Muscle layer of duodenum (tissue), 2 donors: ENCODE measurements around the gene IGSF3.

Experiments used
- H3K27ac ChIP-seq: one replicate; pipeline ENCODE4 v1.7.0; 2013; ENCODE audit warnings: mild to moderate bottlenecking, low read length
- H3K27me3 ChIP-seq: one replicate; pipeline ENCODE4 v1.7.0; 2013; ENCODE audit warnings: low read depth, mild to moderate bottlenecking, control low read depth, low read length
- H3K36me3 ChIP-seq, 2 donors: one replicate each; pipeline ENCODE4 v1.7.0; 2013; ENCODE audit warnings: low read length in 2 of 2, control low read depth in 1 of 2, mild to moderate bottlenecking in 1 of 2; ENCODE audit not compliant: insufficient read depth in 2 of 2, control insufficient read depth in 1 of 2
- H3K4me1 ChIP-seq, 2 donors: one replicate each; pipeline ENCODE4 v1.7.0; 2013; ENCODE audit warnings: low read length in 2 of 2, mild to moderate bottlenecking in 2 of 2, control low read depth in 1 of 2, moderate library complexity in 1 of 2; ENCODE audit not compliant: insufficient read depth in 2 of 2, control insufficient read depth in 1 of 2
- H3K4me3 ChIP-seq, 2 donors: one replicate each; pipeline ENCODE4 v1.7.0; 2013; ENCODE audit warnings: low read length in 2 of 2, low read depth in 1 of 2, mild to moderate bottlenecking in 1 of 2
- H3K9me3 ChIP-seq, 2 donors: one replicate each; pipeline ENCODE4 v1.7.0; 2013; ENCODE audit warnings: low read length in 2 of 2, control low read depth in 1 of 2, mild to moderate bottlenecking in 1 of 2; ENCODE audit not compliant: control insufficient read depth in 1 of 2
- donor health status: healthy.

The IGSF3 gene

GRCh38 chr1:116704278-116704677 lies 36.7 kb upstream of the IGSF3 start:
- no peak overlapping the region for H3K27ac ChIP-seq
- H3K4me1 ChIP-seq, result peaks cover 0 to 12% of the 10 kb centered on the region in 2 donors
- H3K4me3 ChIP-seq, result no peak overlapping the region

GRCh38 chr1:116699605-116700004 lies 32.1 kb upstream of the IGSF3 start:
- Histone ChIP-seq H3K27ac (no peak overlapping the region), H3K4me3 (no peak overlapping the region), H3K4me1 (peaks cover 0 to 11% of the 10 kb centered on the region in 2 donors), H3K9me3 (no peaks in the 10 kb centered on the region), H3K27me3 (no peaks in the 10 kb centered on the region), H3K36me3 (no peaks in the 10 kb centered on the region)

More at GRCh38 chr1:116704278-116704677, 36.7 kb upstream of the IGSF3 start:
- H3K36me3 ChIP-seq, result no peaks in the 10 kb centered on the region
- no peaks in the 10 kb centered on the region for H3K27me3 ChIP-seq
- H3K9me3 ChIP-seq, result no peaks in the 10 kb centered on the region

- H3K27me3 ChIP-seq, result no peaks in the 10 kb centered on the region
- no peaks in the 10 kb centered on the region for H3K36me3 ChIP-seq
- H3K4me3 ChIP-seq, result no peak overlapping the region
- peaks cover 0 to 3% of the 10 kb centered on the region in 2 donors for H3K4me1 ChIP-seq
- H3K9me3 ChIP-seq, result no peaks in the 10 kb centered on the region
- no peak overlapping the region for H3K27ac ChIP-seq
Observed at GRCh38 chr1:116698244-116698595, 30.7 kb upstream of the IGSF3 start.

- Histone ChIP-seq H3K9me3 (no peaks in the 10 kb centered on the region), H3K36me3 (no peaks in the 10 kb centered on the region), H3K27ac (no peak overlapping the region), H3K27me3 (no peaks in the 10 kb centered on the region), H3K4me1 (peaks cover 0 to 3% of the 10 kb centered on the region in 2 donors), H3K4me3 (no peak overlapping the region)
Observed at GRCh38 chr1:116697548-116698243, 30.2 kb upstream of the IGSF3 start.

GRCh38 chr1:116694524-116694923 lies 27.0 kb upstream of the IGSF3 start:
- H3K27ac ChIP-seq, result no peak overlapping the region
- no peaks in the 10 kb centered on the region for H3K9me3 ChIP-seq
- peaks cover 0 to 16% of the 10 kb centered on the region in 2 donors for H3K4me1 ChIP-seq
- H3K4me3 ChIP-seq, result no peak overlapping the region
- no peaks in the 10 kb centered on the region for H3K27me3 ChIP-seq
- no peaks in the 10 kb centered on the region for H3K36me3 ChIP-seq

- Histone ChIP-seq H3K4me1 (peaks cover 0 to 16% of the 10 kb centered on the region in 2 donors), H3K27ac (no peak overlapping the region), H3K9me3 (no peaks in the 10 kb centered on the region), H3K4me3 (no peak overlapping the region), H3K36me3 (no peaks in the 10 kb centered on the region), H3K27me3 (no peaks in the 10 kb centered on the region)
Observed at GRCh38 chr1:116693759-116694480, 26.4 kb upstream of the IGSF3 start.

GRCh38 chr1:116692879-116693278 lies 25.3 kb upstream of the IGSF3 start:
- no peaks in the 10 kb centered on the region for H3K9me3 ChIP-seq
- no peaks in the 10 kb centered on the region for H3K27me3 ChIP-seq
- H3K4me3 ChIP-seq, result no peak overlapping the region
- H3K4me1 ChIP-seq, result peaks cover 0 to 16% of the 10 kb centered on the region in 2 donors
- no peak overlapping the region for H3K27ac ChIP-seq
- no peaks in the 10 kb centered on the region for H3K36me3 ChIP-seq

- Histone ChIP-seq H3K9me3 (no peaks in the 10 kb centered on the region), H3K4me3 (no peak overlapping the region), H3K27ac (no peak overlapping the region), H3K27me3 (no peaks in the 10 kb centered on the region), H3K4me1 (peaks cover 0 to 13% of the 10 kb centered on the region in 2 donors), H3K36me3 (no peaks in the 10 kb centered on the region)
Observed at GRCh38 chr1:116690849-116691406, 23.4 kb upstream of the IGSF3 start.

GRCh38 chr1:116690396-116690848 lies 22.9 kb upstream of the IGSF3 start:
- Histone ChIP-seq H3K27ac (no peak overlapping the region), H3K9me3 (no peaks in the 10 kb centered on the region), H3K27me3 (no peaks in the 10 kb centered on the region), H3K36me3 (no peaks in the 10 kb centered on the region), H3K4me3 (no peak overlapping the region), H3K4me1 (peaks cover 0 to 13% of the 10 kb centered on the region in 2 donors)

- H3K4me1 ChIP-seq, result peaks cover 0 to 13% of the 10 kb centered on the region in 2 donors
- no peak overlapping the region for H3K4me3 ChIP-seq
- H3K9me3 ChIP-seq, result no peaks in the 10 kb centered on the region
- no peak overlapping the region for H3K27ac ChIP-seq
- H3K36me3 ChIP-seq, result no peaks in the 10 kb centered on the region
- H3K27me3 ChIP-seq, result no peaks in the 10 kb centered on the region
Observed at GRCh38 chr1:116686723-116687352, 19.3 kb upstream of the IGSF3 start.

GRCh38 chr1:116686175-116686574 lies 18.6 kb upstream of the IGSF3 start:
- H3K4me3 ChIP-seq, result no peak overlapping the region
- no peaks in the 10 kb centered on the region for H3K36me3 ChIP-seq
- no peaks in the 10 kb centered on the region for H3K9me3 ChIP-seq
- no peaks in the 10 kb centered on the region for H3K27me3 ChIP-seq
- H3K27ac ChIP-seq, result no peak overlapping the region
- peaks cover 0 to 9% of the 10 kb centered on the region in 2 donors for H3K4me1 ChIP-seq
